HT-29 (cell line): ENCODE results near the gene GPSM1. TPM values are rescaled to one million over a fixed set of nuclear protein-coding genes. Genes with fewer than 3 reads are reported as not detected.

Experiments used
- total RNA-seq: library from RNA; depleted of rRNA; stranded (reverse); fragments of >200 nt; shearing (Covaris generic); gene quantifications from 2 replicates; pipeline ENCODE4 v1.2.3, GENCODE V29; 2014; rRNA removed

GPSM1 gene
- total RNA-seq, 1 experiment from 2014 or later: 1.4 TPM

Other genes starting within 250 kb of the GPSM1 start
- 32.6 and 38.1 TPM in 2 replicates for gene NACC2, start 232.2 kb upstream of the GPSM1 start, total RNA-seq
- gene TMEM250, start 208.7 kb upstream of the GPSM1 start, total RNA-seq: 93.4 and 109 TPM in 2 replicates
- not detected in 2 replicates for gene LHX3, start 122.4 kb upstream of the GPSM1 start, total RNA-seq
- gene QSOX2, start 81.7 kb upstream of the GPSM1 start, total RNA-seq: 31.7 and 34.5 TPM in 2 replicates
- 2.5 TPM in 2 replicates for gene CCDC187, start 23.4 kb upstream of the GPSM1 start, total RNA-seq
- gene DNLZ, start 36.2 kb downstream of the GPSM1 start, total RNA-seq: 78.9 and 82.3 TPM in 2 replicates
- gene CARD9, start 46.1 kb downstream of the GPSM1 start, total RNA-seq: 98.9 and 116 TPM in 2 replicates
- 19.0 and 21.0 TPM in 2 replicates for gene SNAPC4, start 72.6 kb downstream of the GPSM1 start, total RNA-seq
- 178 and 196 TPM in 2 replicates for gene ENTR1, start 83.1 kb downstream of the GPSM1 start, total RNA-seq
- gene PMPCA, start 83.1 kb downstream of the GPSM1 start, total RNA-seq: 147 and 152 TPM in 2 replicates
- 15.9 and 16.4 TPM in 2 replicates for gene INPP5E, start 112.3 kb downstream of the GPSM1 start, total RNA-seq
- gene SEC16A, start 155.5 kb downstream of the GPSM1 start, total RNA-seq: 37.9 and 43.5 TPM in 2 replicates
- gene NOTCH1, start 218.5 kb downstream of the GPSM1 start, total RNA-seq: 39.8 and 57.7 TPM in 2 replicates